HepG2 (cell line): Measurements from ENCODE around the gene NDFIP2.

Experiments
- CBX1 ChIP-seq: IDR thresholded peaks from one replicate; pipeline ENCODE4 v1.6.1; 2016; ENCODE audit warnings: antibody characterized with exemption, low read depth
- FOXA3 ChIP-seq: IDR thresholded peaks from 2 replicates; pipeline ENCODE4 v1.6.1; 2016; ENCODE audit warnings: missing genetic modification reagents, missing compliant biosample characterization
- HINFP ChIP-seq: sonication (generic); formaldehyde crosslinking; IDR thresholded peaks from 2 replicates; pipeline ENCODE4 v1.4.0; 2020; ENCODE audit warnings: low read depth, mild to moderate bottlenecking, missing genetic modification reagents
- MAZ ChIP-seq, 2 experiments: sonication (generic) in 1 of 2; formaldehyde crosslinking in 1 of 2; IDR thresholded peaks; 2 replicates each; pipeline versions ENCODE4 v1.5.0 to v1.6.1; 2012 to 2020; ENCODE audit warnings: low read depth in 2 of 2, mild to moderate bottlenecking in 2 of 2, borderline replicate concordance in 1 of 2, improper control_type of control experiment in 1 of 2, low read length in 1 of 2, missing genetic modification reagents in 1 of 2, moderate library complexity in 1 of 2
- NR3C1 ChIP-seq: sonication (generic); formaldehyde crosslinking; IDR thresholded peaks from 2 replicates; pipeline ENCODE4 v1.4.0; 2020; ENCODE audit warnings: missing genetic modification reagents
- PHB2 ChIP-seq: fragments of 450-650 bp; IDR thresholded peaks from 2 replicates; pipeline ENCODE4 v1.6.1; 2018; ENCODE audit not compliant: partially characterized antibody
- PHF20 ChIP-seq: sonication (generic); formaldehyde crosslinking; IDR thresholded peaks from 2 replicates; pipeline ENCODE4 v1.5.0; 2020; ENCODE audit warnings: mild to moderate bottlenecking, missing genetic modification reagents
- TBL1XR1 ChIP-seq: fragments of 150-350 bp; IDR thresholded peaks from 2 replicates; pipeline ENCODE4 v1.6.1; 2014; ENCODE audit warnings: borderline replicate concordance, low read length; ENCODE audit not compliant: partially characterized antibody
- TCF7 ChIP-seq: sonication (generic); IDR thresholded peaks from 2 replicates; pipeline ENCODE4 v1.6.1; 2016; ENCODE audit warnings: antibody characterized with exemption, low read depth
- UBTF ChIP-seq: sonication (generic); formaldehyde crosslinking; IDR thresholded peaks from 2 replicates; pipeline ENCODE4 v1.4.0; 2020; ENCODE audit warnings: mild to moderate bottlenecking, missing genetic modification reagents
- ZBTB44 ChIP-seq: sonication (generic); formaldehyde crosslinking; IDR thresholded peaks from 2 replicates; pipeline ENCODE4 v1.4.0; 2020; ENCODE audit warnings: missing genetic modification reagents
- ZNF577 ChIP-seq: sonication (generic); formaldehyde crosslinking; IDR thresholded peaks from 2 replicates; pipeline ENCODE4 v1.4.0; 2020; ENCODE audit warnings: mild to moderate bottlenecking, low read depth, missing genetic modification reagents, borderline replicate concordance
- TF ChIP-seq, protein P1 (sequence below): sonication (generic); formaldehyde crosslinking; IDR thresholded peaks from 2 replicates; pipeline ENCODE4 v1.5.0; 2020; ENCODE audit warnings: mild to moderate bottlenecking, missing genetic modification reagents, borderline replicate concordance
- TF ChIP-seq, protein P2 (sequence below): sonication (generic); formaldehyde crosslinking; IDR thresholded peaks from 2 replicates; pipeline ENCODE4 v1.8.0; 2022; ENCODE audit warnings: low read depth, missing genetic modification reagents

DNA sequence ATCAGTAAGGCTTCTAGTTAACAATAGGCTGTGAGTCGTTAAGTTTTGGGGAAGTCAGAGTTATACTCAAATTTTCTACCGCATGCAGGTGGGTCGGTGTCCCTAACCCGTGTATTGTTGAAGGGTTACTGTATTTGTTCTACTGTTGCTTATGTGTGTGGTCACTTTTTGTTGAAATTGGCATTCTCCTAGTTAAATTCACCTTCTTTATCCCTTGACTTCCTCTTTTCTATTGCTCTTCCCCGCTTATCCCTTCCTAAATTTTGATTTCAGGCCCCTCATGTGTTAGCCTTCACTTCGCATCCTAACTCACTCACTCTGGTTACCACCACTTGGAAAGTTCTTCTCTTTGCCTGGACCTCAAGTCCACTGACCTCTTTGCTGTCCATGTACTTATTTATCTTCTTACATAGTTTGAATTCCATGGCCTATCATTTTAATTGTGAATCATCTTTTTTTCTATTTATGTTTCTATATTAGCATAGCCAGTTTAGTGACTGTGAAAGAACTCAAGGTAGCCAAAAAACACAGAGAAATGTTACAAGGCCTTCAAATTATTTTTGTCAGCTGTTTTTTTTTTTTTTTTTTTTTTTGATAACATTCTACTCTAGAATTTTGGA lies 52.9 kb downstream of the NDFIP2 start:
- TF ChIP-seq MAZ (IDR thresholded peaks at IDR 0.05; ENCODE audit: borderline replicate concordance, low read depth, low read length) (no peak), MAZ (CRISPR knock-in tag; IDR thresholded peaks at IDR 0.05; ENCODE audit: low read depth) (no peak), UBTF (CRISPR knock-in tag) (no peak), TCF7 (no peak), FOXA3 (CRISPR knock-in tag) (no peak), CBX1 (no peak), ZNF577 (CRISPR knock-in tag) (no peak), ZBTB44 (no peak), PHB2 (no peak), HINFP (CRISPR knock-in tag) (no peak), PHF20 (CRISPR knock-in tag) (no peak), NR3C1 (CRISPR knock-in tag) (no peak), TBL1XR1 (no peak)
- TF ChIP-seq, protein P1, sequence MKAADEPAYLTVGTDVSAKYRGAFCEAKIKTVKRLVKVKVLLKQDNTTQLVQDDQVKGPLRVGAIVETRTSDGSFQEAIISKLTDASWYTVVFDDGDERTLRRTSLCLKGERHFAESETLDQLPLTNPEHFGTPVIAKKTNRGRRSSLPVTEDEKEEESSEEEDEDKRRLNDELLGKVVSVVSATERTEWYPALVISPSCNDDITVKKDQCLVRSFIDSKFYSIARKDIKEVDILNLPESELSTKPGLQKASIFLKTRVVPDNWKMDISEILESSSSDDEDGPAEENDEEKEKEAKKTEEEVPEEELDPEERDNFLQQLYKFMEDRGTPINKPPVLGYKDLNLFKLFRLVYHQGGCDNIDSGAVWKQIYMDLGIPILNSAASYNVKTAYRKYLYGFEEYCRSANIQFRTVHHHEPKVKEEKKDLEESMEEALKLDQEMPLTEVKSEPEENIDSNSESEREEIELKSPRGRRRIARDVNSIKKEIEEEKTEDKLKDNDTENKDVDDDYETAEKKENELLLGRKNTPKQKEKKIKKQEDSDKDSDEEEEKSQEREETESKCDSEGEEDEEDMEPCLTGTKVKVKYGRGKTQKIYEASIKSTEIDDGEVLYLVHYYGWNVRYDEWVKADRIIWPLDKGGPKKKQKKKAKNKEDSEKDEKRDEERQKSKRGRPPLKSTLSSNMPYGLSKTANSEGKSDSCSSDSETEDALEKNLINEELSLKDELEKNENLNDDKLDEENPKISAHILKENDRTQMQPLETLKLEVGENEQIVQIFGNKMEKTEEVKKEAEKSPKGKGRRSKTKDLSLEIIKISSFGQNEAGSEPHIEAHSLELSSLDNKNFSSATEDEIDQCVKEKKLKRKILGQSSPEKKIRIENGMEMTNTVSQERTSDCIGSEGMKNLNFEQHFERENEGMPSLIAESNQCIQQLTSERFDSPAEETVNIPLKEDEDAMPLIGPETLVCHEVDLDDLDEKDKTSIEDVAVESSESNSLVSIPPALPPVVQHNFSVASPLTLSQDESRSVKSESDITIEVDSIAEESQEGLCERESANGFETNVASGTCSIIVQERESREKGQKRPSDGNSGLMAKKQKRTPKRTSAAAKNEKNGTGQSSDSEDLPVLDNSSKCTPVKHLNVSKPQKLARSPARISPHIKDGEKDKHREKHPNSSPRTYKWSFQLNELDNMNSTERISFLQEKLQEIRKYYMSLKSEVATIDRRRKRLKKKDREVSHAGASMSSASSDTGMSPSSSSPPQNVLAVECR (CRISPR knock-in tag), result no peak
- TF ChIP-seq, protein P2, sequence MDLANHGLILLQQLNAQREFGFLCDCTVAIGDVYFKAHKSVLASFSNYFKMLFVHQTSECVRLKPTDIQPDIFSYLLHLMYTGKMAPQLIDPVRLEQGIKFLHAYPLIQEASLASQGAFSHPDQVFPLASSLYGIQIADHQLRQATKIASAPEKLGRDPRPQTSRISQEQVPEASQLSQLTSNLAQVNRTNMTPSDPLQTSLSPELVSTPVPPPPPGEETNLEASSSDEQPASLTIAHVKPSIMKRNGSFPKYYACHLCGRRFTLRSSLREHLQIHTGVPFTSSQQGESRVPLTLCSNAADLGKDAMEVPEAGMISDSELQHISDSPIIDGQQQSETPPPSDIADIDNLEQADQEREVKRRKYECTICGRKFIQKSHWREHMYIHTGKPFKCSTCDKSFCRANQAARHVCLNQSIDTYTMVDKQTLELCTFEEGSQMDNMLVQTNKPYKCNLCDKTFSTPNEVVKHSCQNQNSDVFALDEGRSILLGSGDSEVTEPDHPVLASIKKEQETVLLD (CRISPR knock-in tag), result no peak
